Psoas muscle (tissue), 8 donors: ENCODE measurements around the gene XRCC6. TPM values are rescaled to one million over a fixed set of nuclear protein-coding genes. Genes with fewer than 3 reads are reported as not detected.
"Not testable (repeated sequence)": the region's sequence is repeated elsewhere in the genome, so short reads cannot be mapped to it uniquely, and the experiment has no call there.

Experiments used
- ATAC-seq, 4 donors: fragments of 200-7000 bp; cut with Tn5 transposase; one replicate each; pipeline ENCODE4 v1.9.1; 2020; ENCODE audit warnings: moderate library complexity in 3 of 4, mild to moderate bottlenecking in 2 of 4
- DNase-seq, 2 donors: peaks; one replicate each; pipeline ENCODE4 v3.0.0-alpha.2; 2020
- H3K27ac ChIP-seq: fragments of 200-600 bp; one replicate; pipeline ENCODE4 v1.8.0; 2022
- H3K27me3 ChIP-seq, 3 donors: fragments of 200-600 bp in 1 of 3; one replicate each; pipeline versions ENCODE4 v1.6.1 to v1.8.0; 2013 to 2022; ENCODE audit warnings: low read length in 2 of 3, mild to moderate bottlenecking in 2 of 3, moderate library complexity in 1 of 3; ENCODE audit not compliant: insufficient read depth in 3 of 3
- H3K36me3 ChIP-seq, 2 donors: fragments of 200-600 bp in 1 of 2; one replicate each; pipeline versions ENCODE4 v1.6.1 to v1.8.0; 2013 to 2022; ENCODE audit warnings: low read depth in 1 of 2, mild to moderate bottlenecking in 1 of 2, moderate library complexity in 1 of 2; ENCODE audit not compliant: insufficient read depth in 1 of 2
- H3K4me1 ChIP-seq: fragments of 200-600 bp; one replicate; pipeline ENCODE4 v1.8.0; 2022
- H3K4me3 ChIP-seq: fragments of 200-600 bp; one replicate; pipeline ENCODE4 v1.8.0; 2022; ENCODE audit warnings: mild to moderate bottlenecking
- H3K9me3 ChIP-seq: fragments of 200-600 bp; one replicate; pipeline ENCODE4 v1.8.0; 2022
- CTCF ChIP-seq: fragments of 200-600 bp; IDR thresholded peaks from one replicate; pipeline ENCODE4 v1.8.0; 2022; ENCODE audit warnings: antibody characterized with exemption
- WGBS, 3 donors: extraction: QIAGEN DNeasy Blood & Tissue Kit; methylation state at CpG; one replicate each; pipeline versions ENCODE4 v1.1.6 to v1.1.7; 2013; 5-methylcytosine and 5-hydroxymethylcytosine counted together
- intact Hi-C, 2 donors: fragments of 100-400 bp; cut with DNase I; formaldehyde crosslinking; loops; one replicate each; pipeline versions ENCODE4 v1.11.0 to v1.14.2; 2022
- polyA plus RNA-seq, 3 donors: library from polyadenylated mRNA; stranded (reverse); fragments of 200-250 nt; gene quantifications; one replicate each; pipeline ENCODE4 v1.2.3, GENCODE V29; 2013
- total RNA-seq, 4 donors: library from RNA; stranded (reverse); fragmentation: NEBNext Ultra II Directional in 2 of 4; extraction: Animal tissue kit (Norgen Biotek cat#: 25700) in 2 of 4; gene quantifications; one replicate each; pipeline versions ENCODE4 v1.2.1 to v1.2.4, GENCODE V29; 2021 to 2023
- donor health status: healthy with polysubstance abuse.
- donor health status: DM: no; HTN: no; CAD: no; lungs with moderate emphysema.
- donor health status: Bipolar disorder and iron deficiency.
- donor health status: healthy.
- donor health status: DM: yes; HTN: yes; CAD: no.
- donor health status: DM: no; HTN: no; CAD: no.
- donor health status: DM: no; HTN: no; CAD: no.
- donor health status: DM: yes; HTN: yes; CAD: no.

The XRCC6 gene
- total and polyA plus RNA-seq, 7 donors: 156 to 291 (median 236) TPM

GRCh38 chr22:41659941-41660340, 38.8 kb downstream of the XRCC6 start:
- Histone ChIP-seq H3K36me3 (peaks cover 23 to 100% of the 10 kb centered on the region in 2 donors), H3K27me3 (no peaks in the 10 kb centered on the region), H3K9me3 (no peaks in the 10 kb centered on the region), H3K4me3 (no peak overlapping the region), H3K4me1 (peaks cover 16% of the 10 kb centered on the region), H3K27ac (peak overlapping the region; percentile 27)
- intact Hi-C loops: no loop called here
- no peak for TF ChIP-seq CTCF
- WGBS, 3 donors: 57 to 84% (median 66%) methylated on average over 1 of the region's 1 CpG
- no peak for DNase-seq
- ATAC-seq: peak; percentile 26 to 48 (median 46)

GRCh38 chr22:41660416-41660815, 39.3 kb downstream of the XRCC6 start:
- Histone ChIP-seq H3K36me3 (peaks cover 27 to 100% of the 10 kb centered on the region in 2 donors), H3K9me3 (no peaks in the 10 kb centered on the region), H3K27me3 (no peaks in the 10 kb centered on the region), H3K4me1 (peaks cover 16% of the 10 kb centered on the region), H3K4me3 (no peak overlapping the region), H3K27ac (peak overlapping the region; percentile 30)
- DNase-seq (no peak), ATAC-seq (peak; percentile 62 to 90 (median 83))
- intact Hi-C loops: no loop called here
- no peak for TF ChIP-seq CTCF
- WGBS, 3 donors: 41 to 58% (median 44%) methylated on average over 3 of the region's 3 CpGs

- 90 to 93% (median 92%) methylated on average over 3 of the region's 3 CpGs for WGBS, 3 donors
- DNase-seq (no peak), ATAC-seq (no peak)
- peak overlapping the region; percentile 30 for H3K27ac ChIP-seq
- TF ChIP-seq CTCF: no peak
- H3K9me3 ChIP-seq: no peaks in the 10 kb centered on the region
- peaks cover 27 to 94% of the 10 kb centered on the region in 2 donors for H3K36me3 ChIP-seq
- H3K27me3 ChIP-seq: no peaks in the 10 kb centered on the region
- no peak overlapping the region for H3K4me3 ChIP-seq
- intact Hi-C loops: no loop called here
- H3K4me1 ChIP-seq: peaks cover 16% of the 10 kb centered on the region
Observed at GRCh38 chr22:41661088-41661487, 40.0 kb downstream of the XRCC6 start.

- DNase-seq: no peak
- H3K4me1 ChIP-seq: peaks cover 16% of the 10 kb centered on the region
- no peak for ATAC-seq
- no peak overlapping the region for H3K4me3 ChIP-seq
- 93 to 94% (median 94%) methylated on average over 2 of the region's 2 CpGs for WGBS, 3 donors
- TF ChIP-seq CTCF: no peak
- intact Hi-C loops: no loop called here
- no peaks in the 10 kb centered on the region for H3K9me3 ChIP-seq
- no peaks in the 10 kb centered on the region for H3K27me3 ChIP-seq
- no peak overlapping the region for H3K27ac ChIP-seq
- H3K36me3 ChIP-seq: peaks cover 24 to 88% of the 10 kb centered on the region in 2 donors
Observed at GRCh38 chr22:41661713-41662112, 40.6 kb downstream of the XRCC6 start.

- intact Hi-C loops, DNase-seq: not testable (repeated sequence)
Observed at GRCh38 chr22:41663594-41663993, 42.5 kb downstream of the XRCC6 start.

More at GRCh38 chr22:41663594-41663993, 42.5 kb downstream of the XRCC6 start:
- 76 to 86% (median 85%) methylated on average over 8 to 9 of the region's 9 CpGs for WGBS, 3 donors
- not testable (repeated sequence) for H3K27me3 ChIP-seq, H3K9me3 ChIP-seq, H3K27ac ChIP-seq, H3K4me3 ChIP-seq, ATAC-seq
- Histone ChIP-seq H3K4me1 (peaks cover 20% of the 10 kb centered on the region), H3K36me3 (peaks cover 22 to 69% of the 10 kb centered on the region in 2 donors)
